KMS-11 (cell line): ENCODE results near the gene EXOC6B.

Experiments
- H2AFZ ChIP-seq: fragments of 200-600 bp; sonication (generic); 2 replicates; pipeline ENCODE4 v1.6.1; 2016; ENCODE audit warnings: antibody characterized with exemption, mixed run types, low read depth
- H3K27ac ChIP-seq: fragments of 200-600 bp; sonication (generic); 2 replicates; pipeline ENCODE4 v1.6.1; 2016; ENCODE audit warnings: mild to moderate bottlenecking, mixed run types
- H3K27me3 ChIP-seq: fragments of 200-600 bp; sonication (generic); 2 replicates; pipeline ENCODE4 v1.6.1; 2017; ENCODE audit warnings: mild to moderate bottlenecking, low read depth, mixed run types, moderate library complexity; ENCODE audit not compliant: insufficient read depth
- H3K36me3 ChIP-seq: fragments of 200-600 bp; sonication (generic); 2 replicates; pipeline ENCODE4 v1.6.1; 2017; ENCODE audit warnings: mild to moderate bottlenecking, mixed run types; ENCODE audit not compliant: insufficient read depth
- H3K4me1 ChIP-seq: fragments of 200-600 bp; sonication (generic); 2 replicates; pipeline ENCODE4 v1.6.1; 2016; ENCODE audit warnings: mild to moderate bottlenecking, low read depth, mixed run types; ENCODE audit not compliant: poor library complexity, severe bottlenecking
- H3K4me2 ChIP-seq: fragments of 200-600 bp; sonication (generic); 2 replicates; pipeline ENCODE4 v1.7.0; 2016; ENCODE audit warnings: mild to moderate bottlenecking, mixed run types
- H3K4me3 ChIP-seq: fragments of 200-600 bp; sonication (generic); IDR thresholded peaks from 2 replicates; pipeline ENCODE4 v1.6.1; 2017; ENCODE audit warnings: low read depth, low read length, mixed read lengths; ENCODE audit not compliant: insufficient read depth
- H3K79me2 ChIP-seq: fragments of 200-600 bp; sonication (generic); 2 replicates; pipeline ENCODE4 v1.6.1; 2016; ENCODE audit warnings: low read depth, mixed run types; ENCODE audit not compliant: insufficient read depth
- H3K9ac ChIP-seq: fragments of 200-600 bp; sonication (generic); 2 replicates; pipeline ENCODE4 v1.6.1; 2016; ENCODE audit warnings: mild to moderate bottlenecking, mixed run types
- H4K20me1 ChIP-seq: fragments of 200-600 bp; sonication (generic); 2 replicates; pipeline ENCODE4 v1.6.1; 2016; ENCODE audit warnings: mild to moderate bottlenecking, mixed run types; ENCODE audit not compliant: insufficient read depth
- CTCF ChIP-seq: fragments of 200-600 bp; sonication (generic); conservative IDR thresholded peaks from 2 replicates; pipeline ENCODE4 v1.6.1; 2017; ENCODE audit warnings: low read depth, mild to moderate bottlenecking, antibody characterized with exemption, low read length, moderate library complexity, mixed read lengths

The EXOC6B gene

GRCh38 chr2:72222829-72223564, 602.8 kb downstream of the EXOC6B start:
- no peak for TF ChIP-seq CTCF
- H3K4me1 ChIP-seq: no peaks in the 10 kb centered on the region
- H3K4me3 ChIP-seq: no peak overlapping the region
- H3K9ac ChIP-seq: no peak overlapping the region
- H2AFZ ChIP-seq: no peak overlapping the region
- H3K36me3 ChIP-seq: no peaks in the 10 kb centered on the region
- no peaks in the 10 kb centered on the region for H3K79me2 ChIP-seq
- H4K20me1 ChIP-seq: no peaks in the 10 kb centered on the region
- H3K27me3 ChIP-seq: no peaks in the 10 kb centered on the region
- no peak overlapping the region for H3K4me2 ChIP-seq
- H3K27ac ChIP-seq: no peak overlapping the region

- no peaks in the 10 kb centered on the region for H3K36me3 ChIP-seq
- H2AFZ ChIP-seq: no peak overlapping the region
- no peaks in the 10 kb centered on the region for H3K27me3 ChIP-seq
- TF ChIP-seq CTCF: peak; percentile 47; the same call in 1 of the 2 replicates
- no peak overlapping the region for H3K9ac ChIP-seq
- H3K4me3 ChIP-seq: no peak overlapping the region
- H3K4me2 ChIP-seq: no peak overlapping the region
- no peaks in the 10 kb centered on the region for H4K20me1 ChIP-seq
- H3K27ac ChIP-seq: no peak overlapping the region
- H3K4me1 ChIP-seq: no peaks in the 10 kb centered on the region
- no peaks in the 10 kb centered on the region for H3K79me2 ChIP-seq
These were observed 605.7 kb downstream of the EXOC6B start for GRCh38 chr2:72220170-72220569.

GRCh38 chr2:72214429-72215143, 611.2 kb downstream of the EXOC6B start:
- no peaks in the 10 kb centered on the region for H3K36me3 ChIP-seq
- no peaks in the 10 kb centered on the region for H3K4me1 ChIP-seq
- no peak for TF ChIP-seq CTCF
- H3K79me2 ChIP-seq: no peaks in the 10 kb centered on the region
- no peak overlapping the region for H3K4me3 ChIP-seq
- no peaks in the 10 kb centered on the region for H3K27me3 ChIP-seq
- no peak overlapping the region for H3K27ac ChIP-seq
- H4K20me1 ChIP-seq: no peaks in the 10 kb centered on the region
- no peak overlapping the region for H2AFZ ChIP-seq
- no peak overlapping the region for H3K9ac ChIP-seq
- no peak overlapping the region for H3K4me2 ChIP-seq

GRCh38 chr2:72212486-72212855, 613.4 kb downstream of the EXOC6B start:
- Histone ChIP-seq H3K4me2 (no peak overlapping the region), H2AFZ (no peak overlapping the region), H3K4me3 (no peak overlapping the region), H3K27ac (no peak overlapping the region), H3K4me1 (no peaks in the 10 kb centered on the region), H3K36me3 (no peaks in the 10 kb centered on the region), H4K20me1 (no peaks in the 10 kb centered on the region), H3K27me3 (no peaks in the 10 kb centered on the region), H3K79me2 (no peaks in the 10 kb centered on the region), H3K9ac (no peak overlapping the region)
- no peak for TF ChIP-seq CTCF
